NCI-H2227 treated with DMSO at 0.1 percent for 48 hours (cell line): ENCODE data around the gene MID1.
A peak's percentile ranks its signal among the peaks of the same experiment; 100 is the strongest.
"Not testable (repeated sequence)": the region's sequence is repeated elsewhere in the genome, so short reads cannot be mapped to it uniquely, and the experiment has no call there.

Experiments used
- DNase-seq: peaks from one replicate; lab custom pipeline; 2025; lab: John Stamatoyannopoulos, UW

The MID1 gene

DNA sequence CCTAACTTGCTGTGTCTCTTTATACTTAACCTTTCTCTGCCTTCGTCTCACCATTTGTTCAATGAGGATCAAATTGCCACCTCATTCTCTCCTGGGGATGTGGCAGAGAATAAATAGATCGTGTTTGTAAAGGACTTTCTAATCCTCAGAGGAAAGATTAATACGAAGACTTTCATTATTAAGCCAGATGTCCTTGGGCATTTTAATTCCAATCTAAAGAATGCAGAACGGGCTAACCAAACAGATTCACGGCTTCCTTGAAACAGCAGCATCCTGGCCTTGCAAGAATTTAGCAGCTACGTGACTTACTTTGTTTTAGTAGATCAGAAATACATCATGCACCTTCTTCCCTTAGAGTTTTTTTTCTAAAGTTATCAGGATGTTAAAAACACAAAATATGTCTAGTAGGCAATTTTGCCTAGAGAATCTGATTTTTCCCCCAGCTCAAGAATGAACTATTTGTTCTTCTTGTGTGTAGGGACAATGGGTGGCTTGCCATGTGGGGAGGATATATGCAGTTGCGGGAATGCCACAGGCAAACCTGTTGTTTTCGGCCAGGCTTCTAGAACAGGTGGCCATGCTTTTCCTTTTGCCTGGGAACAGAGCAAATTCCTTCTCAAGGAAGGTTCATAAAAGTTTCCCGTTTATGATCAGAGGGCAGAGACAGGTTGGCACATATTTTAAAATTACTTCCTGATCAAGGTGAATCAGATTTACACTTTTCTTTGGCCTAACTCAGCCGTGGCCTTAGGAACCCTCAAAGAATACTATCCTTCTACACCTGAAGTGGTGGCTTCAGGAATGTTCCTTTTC lies 3.0 kb downstream of the MID1 start:
- DNase-seq: no peak

DNA sequence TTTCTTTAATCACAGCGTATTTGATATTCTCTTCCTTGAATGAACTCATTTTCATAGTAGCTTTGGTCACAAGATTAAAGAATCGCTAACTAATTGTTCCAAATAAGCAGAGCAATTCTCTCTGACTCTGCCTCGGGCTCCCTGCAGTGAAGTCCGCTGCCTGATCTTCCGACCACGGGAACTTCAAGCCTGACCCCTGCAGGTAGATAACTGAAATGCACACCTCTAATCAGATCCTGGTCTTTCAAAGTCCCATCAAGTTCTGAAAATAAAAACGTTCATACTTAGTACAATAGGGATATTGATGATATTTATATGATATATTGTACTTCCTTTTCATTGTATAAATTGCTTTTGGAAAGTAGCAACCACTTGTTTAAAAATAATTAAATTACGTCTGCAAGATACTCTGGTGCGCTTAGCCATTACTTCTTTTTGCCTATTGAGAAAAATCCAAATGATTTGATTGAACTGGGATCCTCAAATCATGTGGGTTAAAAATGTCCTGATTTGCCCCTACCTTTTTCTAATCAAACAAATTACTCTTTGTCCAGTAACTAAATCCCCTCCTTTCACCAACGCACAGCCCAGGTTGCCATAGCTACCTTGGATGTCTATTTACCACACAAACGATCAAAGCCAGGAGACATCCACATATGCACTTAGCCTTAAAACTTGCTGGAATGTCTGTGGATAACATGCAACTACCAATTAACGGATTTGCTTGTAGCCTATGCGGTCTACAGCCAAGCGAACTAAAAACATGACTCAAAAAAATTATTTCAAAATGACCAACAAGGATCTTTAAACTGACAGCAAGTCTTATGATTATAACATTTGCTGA lies 4.2 kb downstream of the MID1 start:
- peak; percentile 35 for DNase-seq

DNA sequence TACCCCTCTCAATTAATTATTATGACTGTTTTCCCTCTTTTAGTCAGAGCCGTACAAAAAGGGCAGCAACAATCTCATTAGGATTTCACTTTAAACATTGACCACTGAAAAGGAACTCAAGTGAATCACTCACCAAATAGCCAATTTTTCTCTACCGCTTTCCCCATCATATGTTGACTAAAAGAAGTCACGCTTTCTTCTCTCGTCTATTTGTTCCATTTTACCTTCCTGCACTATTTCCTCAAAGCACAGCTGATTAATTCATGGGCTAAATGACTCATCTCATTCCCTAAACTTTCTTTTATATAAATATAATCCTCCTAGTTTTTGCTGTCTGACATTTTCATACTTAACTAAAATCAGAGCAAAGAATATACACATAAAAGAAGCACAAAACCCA lies 8.2 kb downstream of the MID1 start:
- DNase-seq: no peak

DNA sequence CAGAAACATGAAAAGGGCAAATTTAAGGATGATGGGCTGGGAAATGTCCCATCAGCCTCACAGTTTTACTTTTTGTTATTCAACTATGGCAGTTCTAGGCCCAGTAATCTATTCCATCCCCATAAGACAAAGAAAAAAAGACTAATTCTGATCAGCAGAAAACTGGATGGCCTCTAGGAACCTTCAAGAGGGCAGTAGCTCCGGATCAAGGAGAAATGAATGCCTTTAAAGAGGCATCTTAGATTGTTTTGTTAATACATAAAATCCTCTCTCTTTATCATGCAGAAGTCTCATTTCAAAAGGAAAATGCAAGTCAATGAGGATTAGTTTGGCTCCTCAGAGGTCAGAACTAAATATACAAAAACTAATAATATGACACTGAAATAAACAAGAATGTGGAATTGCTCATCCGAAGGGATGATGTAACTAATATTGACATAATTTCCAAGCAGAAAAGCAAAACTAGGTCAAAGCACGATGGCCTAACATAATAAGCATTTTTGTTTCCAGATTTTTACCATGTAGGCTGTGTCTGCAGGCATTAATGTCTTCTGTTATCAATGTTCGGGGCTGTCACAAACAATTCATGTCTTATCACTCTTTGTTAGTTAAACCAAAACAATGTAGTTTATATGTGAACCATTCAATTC lies 8.8 kb downstream of the MID1 start:
- no peak for DNase-seq

DNA sequence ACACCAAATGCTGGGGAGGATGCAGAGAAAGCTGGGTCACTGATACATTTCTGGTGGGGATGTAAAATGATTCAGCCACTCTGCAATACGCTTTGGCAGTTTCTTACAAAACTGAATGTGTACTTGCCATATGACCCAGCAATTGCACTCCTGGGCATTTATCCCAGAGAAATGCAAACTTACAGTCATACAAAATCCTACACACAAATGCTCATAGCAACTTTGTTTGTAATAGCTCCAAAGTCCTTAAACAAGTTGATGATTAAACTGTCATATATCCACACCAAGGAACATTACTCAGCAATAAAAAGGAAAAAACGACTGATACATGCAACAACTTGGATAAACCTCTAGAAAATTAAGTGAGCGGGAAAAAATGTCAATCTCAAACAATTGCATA lies 12.3 kb downstream of the MID1 start:
- no peak for DNase-seq

DNA sequence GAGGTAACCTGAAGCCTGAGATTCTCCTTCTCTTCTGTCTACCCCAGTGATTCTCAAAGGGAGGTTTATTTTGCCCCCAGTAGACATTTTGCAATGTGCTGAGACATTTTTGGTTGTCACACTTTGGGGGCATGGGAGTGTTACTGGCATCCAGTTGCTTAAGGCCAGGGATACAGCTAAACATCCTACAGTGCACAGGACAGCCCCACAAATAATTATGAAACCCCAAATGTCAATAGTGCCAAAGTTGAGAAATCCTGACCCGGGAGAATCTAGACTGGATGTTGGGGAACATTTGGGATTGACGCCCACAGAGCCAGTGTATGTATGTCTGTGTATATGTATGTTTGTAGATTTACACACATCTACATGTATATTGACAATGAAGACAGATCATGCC lies 13.2 kb downstream of the MID1 start:
- DNase-seq: no peak

DNA sequence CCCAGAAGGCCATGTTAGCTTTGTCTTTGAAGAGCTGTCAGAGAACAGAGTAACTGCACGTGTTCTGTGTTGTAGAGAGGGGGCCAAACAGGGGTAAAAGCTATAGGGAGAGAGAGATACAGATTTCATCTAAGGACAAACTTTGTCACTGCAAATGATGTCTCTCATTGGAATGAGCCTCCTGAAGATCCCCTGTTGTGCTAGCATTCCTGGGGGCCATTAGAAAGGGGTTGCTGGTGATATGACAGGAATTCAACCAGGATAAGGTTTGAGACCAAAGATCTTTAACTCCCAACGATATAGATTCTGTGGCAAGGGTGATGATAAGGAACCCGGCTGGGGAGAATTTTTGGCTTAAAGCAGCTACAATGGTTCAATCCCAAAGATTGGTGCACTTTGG lies 16.8 kb downstream of the MID1 start:
- DNase-seq: no peak

DNA sequence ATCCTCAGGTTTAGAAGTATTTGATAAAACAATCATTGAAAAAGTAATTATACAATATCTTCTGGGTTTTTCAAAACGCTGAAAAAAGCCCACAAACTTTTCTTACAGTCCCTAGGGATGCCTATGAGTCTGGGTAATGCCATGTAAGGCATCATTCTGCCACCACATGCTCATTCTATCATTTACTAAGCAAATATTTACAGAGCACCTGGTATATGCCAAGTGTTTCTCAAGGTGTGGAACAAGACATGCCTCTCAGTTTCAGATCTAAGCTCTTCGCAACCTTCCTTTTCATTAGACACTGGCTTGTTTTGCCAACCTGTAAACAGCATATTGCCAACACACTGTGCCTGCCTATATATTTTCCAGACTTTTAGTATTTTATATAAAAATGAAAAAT lies 17.7 kb downstream of the MID1 start:
- no peak for DNase-seq

DNA sequence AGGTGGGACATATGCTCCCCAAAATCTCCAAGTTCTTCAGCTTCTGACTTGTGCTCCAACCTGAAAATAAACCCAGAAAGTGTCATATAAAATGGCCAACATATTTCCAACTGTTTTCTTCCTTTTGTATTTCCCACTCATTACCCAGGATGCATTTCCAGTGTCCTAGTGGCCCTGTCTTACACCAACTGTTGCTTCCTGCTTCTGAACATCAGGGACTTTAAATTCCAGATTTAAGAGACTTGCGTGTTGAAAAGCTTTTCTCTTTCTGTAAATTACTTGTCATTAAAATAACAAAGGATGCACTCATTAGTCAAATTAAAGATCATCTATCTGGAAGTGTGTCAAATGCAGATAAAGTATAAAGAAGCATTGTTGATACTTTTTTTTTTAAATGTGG lies 19.9 kb downstream of the MID1 start:
- no peak for DNase-seq

DNA sequence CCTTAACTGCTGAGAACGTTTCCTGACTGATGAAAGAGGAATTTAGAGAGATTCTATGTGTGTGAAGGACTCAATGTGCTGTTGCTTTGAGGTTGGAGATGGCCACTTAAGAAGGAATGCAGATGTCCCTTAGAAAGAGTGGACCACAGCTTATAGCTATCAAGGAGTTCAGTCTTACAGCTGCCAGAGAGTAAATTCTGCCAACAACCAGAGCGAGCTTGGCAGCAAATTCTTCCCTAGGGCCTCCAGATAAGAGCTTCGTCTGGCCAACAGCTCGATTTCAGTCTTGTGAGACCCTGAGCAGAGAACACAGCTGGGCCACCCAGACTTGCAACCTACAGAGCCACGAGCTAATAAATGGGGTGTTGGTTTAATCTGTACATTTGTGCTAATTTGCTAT lies 21.8 kb downstream of the MID1 start:
- DNase-seq: no peak

DNA sequence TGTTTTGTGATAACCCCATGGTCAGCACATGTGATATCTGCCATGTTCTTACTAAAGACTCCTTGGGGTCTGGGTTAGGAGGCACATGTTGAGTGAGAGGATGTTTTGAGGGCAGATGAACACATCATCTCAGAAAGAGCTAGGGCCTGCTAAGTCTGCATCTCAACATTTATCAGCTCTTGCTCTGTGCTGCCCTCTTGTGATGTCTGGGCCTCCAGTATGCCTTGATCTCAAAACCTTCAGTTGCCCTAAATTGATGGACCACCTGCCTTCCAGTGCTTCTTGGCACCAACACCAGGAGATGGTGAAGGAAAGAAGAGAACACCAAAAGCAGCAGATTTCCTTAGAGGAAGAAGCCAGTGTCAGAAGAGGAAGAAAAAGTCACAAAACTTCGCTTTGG lies 22.5 kb downstream of the MID1 start:
- DNase-seq: no peak

DNA sequence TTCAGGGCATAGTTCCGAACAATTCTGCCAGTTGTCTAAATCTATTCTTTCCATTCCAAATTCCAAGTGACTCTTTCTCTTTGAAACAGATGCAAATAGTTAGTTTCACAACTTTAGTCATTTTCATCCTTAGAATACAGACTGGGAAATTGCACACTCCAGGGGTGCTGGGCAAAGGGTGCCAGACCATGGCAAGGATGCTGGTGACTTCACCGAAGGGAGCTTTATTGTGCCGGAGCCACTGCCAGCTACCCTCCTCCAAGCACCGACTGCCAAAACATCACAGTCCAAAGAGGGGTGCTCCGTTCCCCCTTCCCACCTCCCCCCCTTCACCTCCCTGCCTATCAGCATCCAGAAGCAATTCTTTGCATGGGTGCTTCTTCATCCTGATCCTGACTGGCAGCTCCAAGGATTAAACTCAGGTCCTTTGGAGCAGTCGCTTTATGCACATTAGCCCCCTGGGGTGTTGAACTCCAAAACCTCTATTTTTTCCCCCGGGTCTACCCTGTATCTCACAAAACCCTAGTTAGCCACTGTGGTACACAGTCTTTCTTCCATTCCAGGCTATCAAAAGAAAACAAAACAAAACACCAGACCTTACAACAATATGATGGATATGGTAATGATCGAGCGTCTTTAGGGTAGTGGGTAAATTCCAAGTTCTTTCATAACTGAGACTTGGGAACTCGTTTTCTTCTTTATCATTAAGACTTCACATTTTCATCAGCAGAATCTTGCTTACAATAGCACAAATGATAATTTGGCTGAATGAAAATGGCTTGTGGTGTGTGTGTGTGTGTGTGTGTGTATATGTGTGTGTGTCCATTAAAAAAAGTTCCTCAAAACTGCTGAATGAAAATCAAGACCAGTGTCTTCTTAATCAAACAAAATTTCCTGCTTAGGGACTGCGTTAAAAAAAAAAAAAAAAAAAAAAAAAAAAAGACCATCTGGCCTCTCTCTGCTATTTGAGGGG lies 28.7 kb downstream of the MID1 start:
- DNase-seq: no peak

DNA sequence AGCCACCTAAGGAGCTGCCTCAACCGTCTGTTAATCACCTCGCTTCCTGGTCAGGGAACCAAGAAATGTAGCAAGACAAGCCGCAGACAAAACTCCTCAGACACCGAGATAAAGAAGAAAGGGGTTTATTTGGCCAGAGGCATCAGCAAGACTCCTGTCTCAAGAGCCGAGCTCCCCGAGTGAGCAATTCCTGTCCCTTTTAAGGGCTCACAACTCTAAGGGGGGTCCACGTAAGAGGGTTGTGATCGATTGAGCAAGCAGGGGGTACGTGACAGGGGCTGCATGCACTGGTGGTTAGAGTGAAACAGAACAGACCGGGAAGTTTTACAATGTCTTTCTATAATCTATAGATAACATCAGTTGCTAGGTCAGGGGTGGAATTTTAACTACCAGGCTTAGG lies 30.6 kb downstream of the MID1 start:
- not testable (repeated sequence) for DNase-seq

DNA sequence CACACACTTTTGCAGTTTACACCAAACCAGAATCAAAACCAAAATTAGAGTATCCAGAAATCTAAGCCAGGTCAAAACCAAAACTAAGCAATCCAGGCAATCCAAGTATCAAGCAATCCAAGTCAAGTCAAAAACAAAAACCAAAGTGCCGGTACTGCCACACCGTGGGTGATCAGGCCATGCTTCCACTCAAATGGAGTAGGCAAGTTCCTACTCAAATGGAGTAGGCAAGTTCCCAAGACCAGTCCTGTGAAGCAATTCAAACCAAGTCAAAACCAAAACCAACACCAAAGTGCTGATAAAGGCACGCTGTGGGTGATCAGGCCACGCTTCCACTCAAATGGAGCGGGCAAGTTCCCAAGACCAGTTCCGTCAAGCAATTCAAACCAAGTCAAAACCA lies 31.3 kb downstream of the MID1 start:
- no peak for DNase-seq

DNA sequence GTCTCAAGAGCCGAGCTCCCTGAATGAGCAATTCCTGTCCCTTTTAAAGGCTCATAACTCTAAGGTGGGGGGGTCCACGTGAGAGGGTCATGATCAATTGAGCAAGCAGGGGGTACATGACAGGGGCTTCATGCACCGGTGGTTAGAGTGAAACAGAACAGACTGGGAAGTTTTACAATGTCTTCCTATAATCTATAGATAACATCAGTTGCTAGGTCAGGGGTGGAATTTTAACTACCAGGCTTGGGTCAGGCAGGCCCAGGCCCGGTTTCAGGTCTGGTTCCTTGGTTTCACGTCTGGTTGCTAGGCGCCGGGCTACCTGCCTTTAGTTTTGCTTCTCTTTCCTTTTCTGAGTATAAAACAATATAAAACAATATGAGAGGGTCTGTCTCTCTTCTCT lies 35.5 kb downstream of the MID1 start:
- not testable (repeated sequence) for DNase-seq

DNA sequence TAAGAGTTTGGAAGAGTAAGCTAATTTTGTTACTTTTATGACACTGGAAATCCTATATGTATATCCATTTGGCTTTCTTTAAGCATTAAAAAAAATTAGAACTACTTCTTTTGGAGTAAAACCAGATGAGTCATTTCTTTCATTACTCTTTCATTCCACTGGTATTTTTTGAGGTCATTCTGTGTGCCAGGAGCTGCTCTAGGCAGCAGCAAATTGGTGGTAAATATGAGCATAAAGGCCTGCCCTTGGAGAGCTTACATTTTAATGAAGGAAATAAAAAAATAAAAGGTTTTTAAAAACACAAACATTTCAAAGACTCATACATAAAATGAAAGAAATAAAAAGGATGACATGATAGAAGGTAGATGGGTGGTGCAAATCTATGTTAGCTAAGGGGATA lies 37.4 kb downstream of the MID1 start:
- no peak for DNase-seq

DNA sequence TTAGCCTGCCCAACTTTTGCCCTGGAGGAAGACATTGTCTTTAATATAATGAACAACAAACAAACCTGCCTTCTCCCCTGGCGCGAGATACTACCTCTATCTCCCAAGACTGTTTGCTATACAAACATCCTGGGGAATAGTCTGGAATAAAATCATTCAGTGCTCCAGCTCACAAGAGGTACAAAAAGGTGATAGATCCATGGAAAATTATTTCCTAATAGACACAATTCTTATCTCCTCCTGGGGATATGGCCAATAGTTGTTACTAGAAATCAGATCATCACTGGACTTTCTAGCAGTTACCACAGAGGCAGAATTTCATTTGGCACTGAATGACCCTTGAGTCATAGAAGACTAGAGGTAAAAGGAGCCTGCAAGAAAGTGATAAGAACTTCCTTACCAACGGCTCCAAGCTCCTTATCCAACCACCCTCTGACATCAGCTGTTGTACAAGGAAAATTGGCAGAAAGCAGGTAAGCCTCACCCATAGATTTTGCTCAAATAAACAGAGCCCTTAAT lies 38.1 kb downstream of the MID1 start:
- no peak for DNase-seq

DNA sequence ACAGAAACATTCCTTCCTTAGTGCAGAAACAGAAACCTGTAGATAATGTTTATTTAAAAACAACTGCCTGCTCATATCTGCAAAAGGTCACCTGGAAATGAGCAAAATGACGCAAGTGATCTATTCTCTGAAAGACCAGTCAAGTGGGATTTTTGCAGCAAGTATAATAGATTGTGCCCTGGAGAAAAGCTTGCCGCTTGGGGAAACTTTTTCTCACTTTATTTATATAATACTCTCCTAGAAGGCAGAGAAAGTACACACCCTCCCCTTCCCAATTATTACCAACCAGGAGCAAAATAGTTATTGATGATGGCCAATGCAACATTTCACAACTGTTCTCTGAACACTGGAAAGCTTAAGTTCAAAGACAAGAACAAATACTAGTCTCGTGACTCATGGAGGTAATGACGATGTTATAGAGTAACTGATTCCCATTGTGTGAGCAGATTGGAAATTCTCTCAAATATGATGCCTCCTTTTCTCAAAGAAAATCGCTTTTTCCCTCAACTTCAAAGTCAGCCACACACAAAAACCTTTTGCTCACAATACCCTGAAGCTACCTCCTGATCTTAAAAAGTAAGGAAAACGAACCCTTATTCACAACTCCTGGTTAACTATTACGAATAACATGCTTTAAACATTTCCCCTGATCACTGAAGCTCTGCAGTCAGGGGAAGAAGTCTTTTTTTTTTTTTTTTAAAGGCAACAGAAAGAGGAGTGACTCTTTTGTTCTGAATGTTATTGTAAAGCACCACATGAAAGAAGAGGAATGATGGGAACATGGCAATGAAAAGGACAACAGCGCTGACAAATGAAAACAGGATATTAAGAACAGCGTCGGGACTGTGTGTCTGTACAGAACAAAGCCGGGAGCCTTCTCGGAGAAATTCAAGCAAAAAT lies 41.0 kb downstream of the MID1 start:
- DNase-seq: no peak

DNA sequence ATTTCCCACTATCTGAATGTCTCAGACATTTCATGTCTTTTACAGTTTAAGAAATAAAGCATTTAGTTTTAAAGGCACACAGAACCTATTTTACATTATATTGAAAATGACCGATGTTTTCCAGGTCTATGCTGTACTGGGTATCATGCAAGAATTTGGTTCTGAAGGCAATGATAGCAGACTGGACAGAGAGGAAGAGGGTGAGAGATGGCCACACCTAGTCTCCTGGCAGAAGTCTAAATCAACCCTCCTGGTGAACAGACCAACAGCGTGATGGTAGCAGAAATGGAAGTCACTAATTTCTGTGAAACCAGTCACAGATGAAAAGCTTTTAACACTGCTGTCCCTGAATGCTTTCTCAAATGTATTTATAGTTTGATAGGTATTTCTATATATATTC lies 41.9 kb downstream of the MID1 start:
- DNase-seq: no peak

DNA sequence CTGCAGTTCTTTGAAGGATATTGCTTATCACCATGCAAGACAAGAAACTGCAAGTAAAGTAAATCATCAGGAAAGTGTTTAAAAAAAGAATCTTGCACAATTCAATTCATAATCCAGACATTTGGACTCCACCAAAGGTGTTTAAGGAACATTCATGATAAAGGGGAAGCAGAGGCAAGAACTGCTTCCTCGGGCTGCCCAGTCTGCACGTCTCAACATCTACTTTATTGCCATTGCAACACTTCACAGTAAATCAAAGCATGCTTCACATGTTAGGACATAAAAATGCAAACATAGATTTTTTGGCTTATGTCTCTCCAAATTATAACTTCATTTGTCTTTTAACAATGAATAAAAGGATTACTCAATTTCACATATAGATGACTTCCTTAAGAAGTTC lies 42.5 kb downstream of the MID1 start:
- no peak for DNase-seq
